ENCODE results near the gene HACD2.

DNA sequence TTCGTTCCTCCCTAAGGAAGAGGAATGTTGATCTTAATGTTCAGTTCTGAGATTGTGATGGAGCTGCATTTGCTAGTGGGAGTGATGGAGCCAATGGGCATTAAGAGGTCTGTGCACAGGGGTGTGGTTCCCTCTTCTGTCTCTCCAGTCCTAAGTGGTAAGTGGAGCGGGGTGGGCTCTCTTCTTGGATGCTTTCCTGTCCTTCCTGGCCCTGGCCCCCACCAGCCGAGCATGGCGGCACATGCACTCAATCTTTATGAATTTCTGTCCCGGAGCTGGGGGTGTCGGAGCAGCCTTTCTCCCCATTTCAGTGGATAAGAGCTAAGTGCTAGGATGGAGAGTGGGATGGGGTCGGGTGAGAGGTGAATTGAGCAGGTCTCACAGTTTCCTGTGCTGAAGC is 98.4 kb downstream of the HACD2 start:
- TF ChIP-seq, protein P1, sequence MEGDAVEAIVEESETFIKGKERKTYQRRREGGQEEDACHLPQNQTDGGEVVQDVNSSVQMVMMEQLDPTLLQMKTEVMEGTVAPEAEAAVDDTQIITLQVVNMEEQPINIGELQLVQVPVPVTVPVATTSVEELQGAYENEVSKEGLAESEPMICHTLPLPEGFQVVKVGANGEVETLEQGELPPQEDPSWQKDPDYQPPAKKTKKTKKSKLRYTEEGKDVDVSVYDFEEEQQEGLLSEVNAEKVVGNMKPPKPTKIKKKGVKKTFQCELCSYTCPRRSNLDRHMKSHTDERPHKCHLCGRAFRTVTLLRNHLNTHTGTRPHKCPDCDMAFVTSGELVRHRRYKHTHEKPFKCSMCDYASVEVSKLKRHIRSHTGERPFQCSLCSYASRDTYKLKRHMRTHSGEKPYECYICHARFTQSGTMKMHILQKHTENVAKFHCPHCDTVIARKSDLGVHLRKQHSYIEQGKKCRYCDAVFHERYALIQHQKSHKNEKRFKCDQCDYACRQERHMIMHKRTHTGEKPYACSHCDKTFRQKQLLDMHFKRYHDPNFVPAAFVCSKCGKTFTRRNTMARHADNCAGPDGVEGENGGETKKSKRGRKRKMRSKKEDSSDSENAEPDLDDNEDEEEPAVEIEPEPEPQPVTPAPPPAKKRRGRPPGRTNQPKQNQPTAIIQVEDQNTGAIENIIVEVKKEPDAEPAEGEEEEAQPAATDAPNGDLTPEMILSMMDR (IDR thresholded peaks at IDR 0.05; ENCODE audit: low read depth, low read length), result no peak
- TF ChIP-seq POLR2A (IDR thresholded peaks at IDR 0.05; ENCODE audit: extremely low read depth, insufficient read length) (no peak), MYC (IDR thresholded peaks at IDR 0.05; ENCODE audit: low read depth, low read length) (no peak)
- TF ChIP-seq, protein P2, sequence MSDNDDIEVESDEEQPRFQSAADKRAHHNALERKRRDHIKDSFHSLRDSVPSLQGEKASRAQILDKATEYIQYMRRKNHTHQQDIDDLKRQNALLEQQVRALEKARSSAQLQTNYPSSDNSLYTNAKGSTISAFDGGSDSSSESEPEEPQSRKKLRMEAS (IDR thresholded peaks at IDR 0.05; ENCODE audit: low read depth, low read length), result no peak
